GM18867 (cell line): ENCODE data around the gene PTGS2.

Experiments
- ATAC-seq: cut with Tn5 transposase; IDR thresholded peaks from one replicate; pipeline ENCODE4 v1.9.1; 2021; ENCODE audit warnings: mild to moderate bottlenecking, moderate library complexity; ENCODE audit not compliant: unreplicated experiment

Gene PTGS2

GRCh38 chr1:186680245-186681061 lies at the start of gene PTGS2:
Gene PTGS2 (minus strand): TSS chr1:186680423. CDS start chr1:186680290, 133 bp downstream.
- peak; percentile 90 for ATAC-seq

DNA sequence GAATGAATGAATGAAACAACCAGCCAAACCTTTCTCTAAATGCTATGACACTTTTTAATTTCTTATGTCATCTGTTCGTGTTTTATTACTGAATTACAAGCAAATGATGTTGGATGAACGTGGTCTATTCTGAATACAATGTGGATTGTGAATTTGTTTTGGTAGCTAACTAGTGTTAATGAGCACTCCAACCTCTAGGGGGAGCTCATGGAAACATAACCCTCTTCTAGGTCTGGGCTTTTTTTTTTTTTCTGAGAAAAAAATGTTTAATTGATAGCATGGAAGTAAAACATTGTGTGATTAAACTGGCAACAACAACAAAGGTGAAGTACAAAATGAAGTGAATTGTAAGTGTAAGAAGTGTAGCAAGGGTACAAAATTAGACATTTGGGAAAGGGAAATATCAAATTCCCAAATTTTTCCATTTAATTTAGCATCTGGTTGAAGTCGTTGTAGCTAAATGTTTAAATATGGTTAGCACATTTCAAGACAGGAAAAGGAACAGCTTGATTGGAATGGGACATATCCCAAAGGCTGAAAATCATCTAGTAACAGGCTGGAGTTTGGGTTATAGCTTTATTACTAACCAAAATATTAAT lies 42.6 kb upstream of the PTGS2 start:
- peak; percentile 84 for ATAC-seq

GRCh38 chr1:186717286-186717685 lies 37.1 kb upstream of the PTGS2 start:
- no peak for ATAC-seq

GRCh38 chr1:186715887-186716809 lies 35.9 kb upstream of the PTGS2 start:
- ATAC-seq: no peak

GRCh38 chr1:186710696-186711095 lies 30.5 kb upstream of the PTGS2 start:
- ATAC-seq: no peak

DNA sequence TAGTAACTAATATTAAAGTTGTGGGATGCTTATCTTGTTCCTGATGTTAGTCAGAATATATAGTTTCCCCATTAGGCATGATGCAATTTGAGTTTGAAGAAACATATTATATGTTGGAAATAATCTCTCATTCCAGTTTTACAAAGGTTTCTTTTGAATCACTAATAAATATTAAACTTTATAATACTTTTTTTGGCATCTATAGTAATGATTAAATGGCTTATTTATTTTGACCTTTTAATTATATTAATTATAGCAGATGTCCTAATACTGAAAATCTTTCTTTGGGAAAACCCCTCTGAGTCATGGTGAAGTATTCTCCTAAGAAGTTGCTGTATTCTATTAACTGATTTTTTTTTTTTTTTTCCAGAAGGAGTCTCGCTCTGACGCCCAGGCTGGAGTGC lies 28.5 kb upstream of the PTGS2 start:
- ATAC-seq: no peak

DNA sequence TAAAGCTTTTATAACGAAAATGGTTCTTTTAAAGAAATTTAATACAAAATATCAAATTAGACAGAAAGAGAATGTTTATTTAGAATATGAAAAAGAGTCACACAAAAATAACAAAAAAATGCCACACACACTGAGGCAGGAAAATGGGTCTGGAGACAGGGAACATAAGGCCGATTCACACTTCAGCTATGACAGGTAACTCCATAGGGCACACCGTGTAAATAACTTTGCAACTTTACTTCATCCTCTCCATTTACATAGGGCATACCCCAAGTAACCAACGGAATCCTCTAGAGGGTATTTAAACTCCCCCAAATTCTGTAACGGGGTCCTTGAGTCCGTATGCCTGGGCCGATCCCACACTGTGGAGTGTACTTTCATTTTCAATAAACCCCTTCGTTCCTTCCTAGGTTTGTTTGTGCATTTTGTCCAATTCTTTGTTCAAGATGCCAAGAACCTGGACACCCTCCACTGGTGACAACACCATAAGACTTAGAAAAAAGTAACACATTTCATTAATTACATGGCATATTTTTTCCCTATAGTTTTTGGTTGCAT lies 23.1 kb upstream of the PTGS2 start:
- ATAC-seq: no peak

GRCh38 chr1:186700722-186701121 lies 20.5 kb upstream of the PTGS2 start:
- ATAC-seq: no peak

- ATAC-seq: no peak
Observed at GRCh38 chr1:186699519-186699918, 19.3 kb upstream of the PTGS2 start.

GRCh38 chr1:186689907-186690306 lies 9.7 kb upstream of the PTGS2 start:
- ATAC-seq: no peak

DNA sequence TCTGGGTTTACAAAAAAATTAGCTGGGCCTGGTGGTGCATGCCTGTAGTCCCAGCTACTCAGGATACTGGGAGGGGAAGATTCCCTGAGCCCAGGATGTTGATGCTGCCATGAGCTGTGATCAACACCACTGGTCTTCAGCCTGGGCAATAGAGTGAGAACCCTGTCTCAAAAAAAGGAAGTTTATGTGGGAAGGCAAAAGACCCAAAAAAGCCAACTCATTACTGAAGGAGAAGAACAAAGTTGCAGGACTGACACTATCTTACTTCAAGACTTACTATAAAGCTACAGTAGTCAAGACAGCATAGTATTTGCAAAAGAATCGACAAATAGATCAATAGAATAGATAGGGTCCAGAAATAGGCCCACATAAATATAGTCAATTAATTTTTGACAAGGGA lies 9.2 kb upstream of the PTGS2 start:
- no peak for ATAC-seq

- no peak for ATAC-seq
Observed at GRCh38 chr1:186683652-186684410, 3.6 kb upstream of the PTGS2 start.

- ATAC-seq: no peak
Observed at GRCh38 chr1:186682736-186683135, 2.5 kb upstream of the PTGS2 start.

GRCh38 chr1:186681801-186682200 lies 1.6 kb upstream of the PTGS2 start:
- no peak for ATAC-seq

- no peak for ATAC-seq
Observed at GRCh38 chr1:186681121-186681520, 898 bp upstream of the PTGS2 start.

DNA sequence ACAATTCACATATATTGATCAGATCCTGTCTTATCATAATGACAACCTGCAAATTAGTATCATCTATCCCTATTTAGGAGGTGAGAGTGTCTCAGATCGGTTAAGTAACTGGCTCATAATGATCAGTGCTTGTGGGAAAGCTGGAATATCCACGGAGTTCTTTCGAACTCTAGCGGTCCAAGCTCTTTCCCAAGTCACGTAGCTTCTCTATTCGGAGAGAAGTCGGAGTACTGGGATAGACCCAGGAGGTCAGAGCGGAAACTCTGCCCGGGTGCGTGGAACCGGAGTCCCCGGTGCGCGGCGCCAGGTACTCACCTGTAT lies 339 bp downstream of the PTGS2 start:
- no peak for ATAC-seq

- no peak for ATAC-seq
Observed at GRCh38 chr1:186678155-186678554, 2.1 kb downstream of the PTGS2 start.

DNA sequence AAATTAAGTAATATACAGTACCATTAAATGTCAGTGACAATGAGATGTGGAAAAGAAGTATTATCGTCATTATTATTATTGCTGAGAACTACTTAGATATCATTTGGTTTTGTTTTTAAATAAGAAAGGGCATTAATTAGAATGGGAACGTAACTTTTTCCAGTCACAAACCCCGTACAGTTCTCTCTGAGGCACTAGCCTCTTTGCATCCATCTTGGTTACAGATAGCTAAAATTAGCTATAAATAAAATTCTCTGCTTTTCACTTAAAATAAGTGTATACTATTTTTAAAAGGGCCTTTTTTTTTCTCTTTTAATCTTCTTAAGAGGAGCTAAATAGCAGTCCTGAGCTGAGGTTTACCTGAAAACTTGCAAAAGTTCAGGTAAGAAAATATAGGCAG lies 7.6 kb downstream of the PTGS2 start:
- no peak for ATAC-seq

- ATAC-seq: no peak
Observed at GRCh38 chr1:186672131-186672530, 8.1 kb downstream of the PTGS2 start.

DNA sequence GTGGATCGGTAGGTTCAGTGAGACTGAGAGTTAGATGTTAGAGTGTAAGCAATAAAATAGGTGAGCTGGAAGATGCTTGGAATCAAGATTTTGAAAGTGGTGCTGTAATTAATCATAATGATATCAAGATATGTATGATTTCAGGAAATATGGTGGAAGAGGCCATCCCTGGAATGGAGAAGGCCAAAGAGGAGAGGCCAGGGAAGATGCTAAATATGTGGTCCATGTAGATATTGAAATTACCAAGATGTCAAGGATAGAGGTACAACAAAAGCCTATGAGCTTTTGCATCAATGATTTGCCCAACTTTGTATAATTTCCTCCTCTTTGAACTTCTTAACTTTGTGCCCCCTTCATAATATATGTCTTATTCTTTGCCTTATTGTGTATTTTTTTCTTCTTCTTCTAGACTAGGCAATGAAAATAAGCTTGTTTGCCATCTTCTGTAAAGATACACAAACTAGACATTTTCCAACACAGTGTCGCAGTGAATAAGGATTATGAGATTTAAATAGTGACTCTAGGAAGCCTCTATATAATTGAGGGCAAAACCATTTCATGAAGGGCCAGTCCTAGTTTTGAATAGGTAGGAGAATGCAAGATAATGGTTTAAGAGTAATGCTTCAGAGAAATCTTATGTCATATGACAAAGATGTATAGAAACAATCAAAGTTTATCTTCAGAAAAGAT lies 8.9 kb downstream of the PTGS2 start:
- no peak for ATAC-seq
